Spleen (tissue), 7 donors: ENCODE data around the gene OGFRL1.

Experiments
- POLR2A ChIP-seq, 3 donors: fragments of 450-650 bp; IDR thresholded peaks; one replicate each; pipeline ENCODE4 v1.5.1; 2017; ENCODE audit warnings: antibody characterized with exemption in 3 of 3, mild to moderate bottlenecking in 1 of 3
- POLR2AphosphoS5 ChIP-seq, 3 donors: sonication (generic); formaldehyde crosslinking; IDR thresholded peaks; one replicate each; pipeline ENCODE4 v1.5.1; 2017; ENCODE audit warnings: antibody characterized with exemption in 3 of 3
- TF ChIP-seq, protein P1 (sequence below), 11 experiments: fragments of 200-600 bp in 7 of 11; fragments of 450-650 bp in 4 of 11; sonication (generic) in 4 of 11; IDR thresholded peaks in 8 of 11; conservative IDR thresholded peaks in 3 of 11; 1 replicate in 7 of 11; 2 replicates in 4 of 11; pipeline versions ENCODE4 v1.4.0 to v1.8.0; 2016 to 2021; ENCODE audit warnings: antibody characterized with exemption in 11 of 11, inconsistent platforms in 4 of 11, mild to moderate bottlenecking in 1 of 11
- donor health status: DM: no; HTN: no; CAD: no; lungs with moderate emphysema.
- donor health status: DM: no; HTN: no; CAD: no.
- donor health status: DM: no; HTN: no; CAD: no.

GRCh38 chr6:71338540-71339316 is 50.1 kb downstream of the OGFRL1 start:
- TF ChIP-seq, protein P1, sequence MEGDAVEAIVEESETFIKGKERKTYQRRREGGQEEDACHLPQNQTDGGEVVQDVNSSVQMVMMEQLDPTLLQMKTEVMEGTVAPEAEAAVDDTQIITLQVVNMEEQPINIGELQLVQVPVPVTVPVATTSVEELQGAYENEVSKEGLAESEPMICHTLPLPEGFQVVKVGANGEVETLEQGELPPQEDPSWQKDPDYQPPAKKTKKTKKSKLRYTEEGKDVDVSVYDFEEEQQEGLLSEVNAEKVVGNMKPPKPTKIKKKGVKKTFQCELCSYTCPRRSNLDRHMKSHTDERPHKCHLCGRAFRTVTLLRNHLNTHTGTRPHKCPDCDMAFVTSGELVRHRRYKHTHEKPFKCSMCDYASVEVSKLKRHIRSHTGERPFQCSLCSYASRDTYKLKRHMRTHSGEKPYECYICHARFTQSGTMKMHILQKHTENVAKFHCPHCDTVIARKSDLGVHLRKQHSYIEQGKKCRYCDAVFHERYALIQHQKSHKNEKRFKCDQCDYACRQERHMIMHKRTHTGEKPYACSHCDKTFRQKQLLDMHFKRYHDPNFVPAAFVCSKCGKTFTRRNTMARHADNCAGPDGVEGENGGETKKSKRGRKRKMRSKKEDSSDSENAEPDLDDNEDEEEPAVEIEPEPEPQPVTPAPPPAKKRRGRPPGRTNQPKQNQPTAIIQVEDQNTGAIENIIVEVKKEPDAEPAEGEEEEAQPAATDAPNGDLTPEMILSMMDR (IDR thresholded peaks at IDR 0.05 in 8 of 11, conservative IDR thresholded peaks at IDR 0.05 in 3 of 11), result no peak
- no peak for TF ChIP-seq POLR2AphosphoS5 (IDR thresholded peaks at IDR 0.05)
- TF ChIP-seq POLR2A (IDR thresholded peaks at IDR 0.05), result no peak
